RPMI7951 (cell line): ENCODE measurements around the gene ZNF618. TPM values are rescaled to one million over a fixed set of nuclear protein-coding genes. Genes with fewer than 3 reads are reported as not detected.
A peak's percentile ranks its signal among the peaks of the same experiment; 100 is the strongest.
"Not testable (repeated sequence)": the region's sequence is repeated elsewhere in the genome, so short reads cannot be mapped to it uniquely, and the experiment has no call there.

Experiments
- DNase-seq: peaks from one replicate; pipeline ENCODE4 v3.0.0-alpha.2; 2012; ENCODE audit warnings: low read depth
- total RNA-seq: library from RNA; depleted of rRNA; stranded (reverse); fragments of >200 nt; shearing (Covaris generic); gene quantifications from 2 replicates; pipeline ENCODE4 v1.2.3, GENCODE V29; 2014

ZNF618 gene
- total RNA-seq, 1 experiment from 2014 or later = 2.9 TPM

DNA sequence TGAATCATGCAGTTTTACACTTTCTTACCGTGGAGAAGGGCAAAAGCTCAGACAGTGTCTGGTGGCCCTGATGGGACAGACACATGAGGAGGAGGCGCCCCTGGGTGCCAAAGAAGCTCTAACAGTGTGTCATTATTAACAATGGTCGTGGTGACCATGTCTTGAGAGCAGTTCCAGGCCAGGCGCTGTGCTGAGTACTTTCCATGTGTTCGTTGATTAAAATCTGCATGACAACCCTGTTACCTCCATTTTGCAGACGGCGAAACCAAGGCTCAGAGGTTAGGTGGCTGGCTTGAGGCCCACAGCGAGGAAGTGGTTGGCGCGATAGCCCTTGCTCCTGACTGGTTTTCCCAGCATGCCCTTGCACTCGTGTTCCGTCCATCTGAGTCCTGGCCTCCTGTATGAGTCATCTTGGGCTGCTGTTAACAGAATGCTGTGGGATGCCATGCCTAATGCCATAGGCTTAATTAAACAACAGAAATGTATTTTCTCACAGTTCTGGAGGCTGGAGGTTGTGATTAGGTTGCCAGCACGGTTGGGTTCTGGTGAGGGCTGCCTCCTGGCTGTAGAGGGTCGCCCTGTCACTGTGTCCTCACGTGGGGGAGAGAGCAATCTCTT is 110.0 kb downstream of the ZNF618 start:
- peak; percentile 86 for DNase-seq

GRCh38 chr9:113986931-113987330 is 110.8 kb downstream of the ZNF618 start:
- DNase-seq = no peak

DNA sequence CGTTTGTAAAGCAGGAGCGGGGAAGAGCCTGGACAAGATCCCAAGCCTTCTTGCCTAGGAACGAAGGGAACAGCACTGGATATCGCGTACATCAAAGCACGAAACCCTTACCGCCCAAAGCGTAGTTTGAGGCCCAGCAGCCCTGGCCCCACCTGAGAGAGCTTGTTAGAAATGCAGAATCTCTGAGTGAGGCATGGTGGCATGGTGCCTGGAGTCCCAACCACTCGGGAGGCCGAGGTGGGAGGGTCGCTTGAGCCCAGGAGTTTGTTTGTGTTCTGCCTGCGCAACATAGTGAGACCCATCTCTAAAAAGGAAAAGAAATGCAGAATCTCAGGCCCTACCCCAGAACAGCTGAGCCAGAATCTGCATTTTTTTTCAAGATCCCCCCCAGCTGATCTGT is 111.4 kb downstream of the ZNF618 start:
- DNase-seq = no peak

DNA sequence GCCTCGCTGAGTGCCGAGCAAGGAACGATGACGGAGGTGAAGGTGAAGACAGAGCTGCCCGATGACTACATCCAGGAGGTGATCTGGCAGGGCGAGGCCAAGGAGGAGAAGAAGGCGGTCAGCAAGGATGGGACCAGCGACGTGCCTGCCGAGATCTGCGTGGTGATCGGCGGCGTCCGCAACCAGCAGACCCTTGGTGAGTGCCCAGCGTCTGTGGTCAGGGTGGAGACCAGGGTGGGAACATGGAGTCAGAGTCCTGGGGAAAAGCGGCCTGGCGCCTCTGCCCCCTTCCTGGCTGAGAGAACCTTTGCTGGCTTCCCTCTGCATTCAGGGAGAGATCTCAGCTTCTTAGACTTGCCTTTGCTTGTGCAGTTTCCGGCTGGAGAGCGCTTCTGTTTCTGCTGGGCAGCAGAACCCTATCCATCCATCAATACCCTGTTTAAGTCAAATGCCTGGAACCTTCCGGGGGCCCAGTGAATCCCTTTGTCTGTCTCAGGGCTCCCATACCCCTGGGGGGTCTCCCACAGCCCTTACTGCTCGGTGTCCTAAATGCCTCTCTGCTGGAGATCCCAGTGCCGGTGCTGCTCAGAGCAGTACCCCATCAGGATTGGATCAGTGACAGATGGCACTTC is 112.4 kb downstream of the ZNF618 start:
- no peak for DNase-seq

GRCh38 chr9:113989017-113989713 is 113.1 kb downstream of the ZNF618 start:
- DNase-seq = no peak

DNA sequence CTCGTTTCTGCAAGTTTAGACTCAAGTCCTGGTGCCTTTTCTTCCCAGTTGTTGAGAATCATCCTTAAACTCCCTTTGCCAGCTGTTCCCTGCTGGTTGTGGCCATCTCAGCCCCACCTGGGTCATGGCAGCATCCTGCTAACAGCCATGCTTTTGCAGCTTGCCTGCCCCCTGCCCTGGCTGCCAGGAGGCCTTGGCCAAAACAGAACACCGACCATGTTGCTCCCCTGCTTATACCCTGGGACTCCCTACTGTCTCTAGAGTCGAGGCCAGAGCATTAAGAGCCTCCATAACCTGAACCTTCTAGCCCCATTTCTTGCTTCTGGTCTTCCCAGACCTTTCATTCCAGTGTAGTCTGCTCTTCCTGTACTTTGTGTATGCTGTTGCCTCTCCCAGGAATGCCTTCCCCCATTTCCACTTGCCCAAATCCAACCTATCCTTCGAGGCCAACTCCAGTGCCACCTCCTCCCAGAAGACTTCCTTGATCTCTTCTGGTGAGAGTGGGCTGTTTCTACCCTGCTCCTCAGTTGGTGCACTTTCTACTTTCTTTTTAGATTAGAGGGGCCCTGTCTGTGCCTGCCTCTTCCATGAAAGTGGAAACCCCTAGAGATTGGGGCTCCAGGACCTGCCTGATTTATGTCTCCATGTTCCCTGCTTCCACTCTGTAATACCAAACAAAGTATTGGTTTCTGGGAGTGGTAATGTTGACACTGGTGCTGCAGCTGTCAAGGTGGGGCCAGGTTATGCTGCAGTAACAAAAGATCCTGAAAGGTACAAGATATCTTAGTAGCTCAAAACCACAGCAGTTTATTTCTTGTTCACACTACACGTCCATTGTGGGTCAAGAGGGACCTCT is 113.8 kb downstream of the ZNF618 start:
- DNase-seq = no peak

- no peak for DNase-seq
Observed at GRCh38 chr9:113990570-113990907, 114.4 kb downstream of the ZNF618 start.

GRCh38 chr9:113990975-113991471 is 114.9 kb downstream of the ZNF618 start:
- no peak for DNase-seq

DNA sequence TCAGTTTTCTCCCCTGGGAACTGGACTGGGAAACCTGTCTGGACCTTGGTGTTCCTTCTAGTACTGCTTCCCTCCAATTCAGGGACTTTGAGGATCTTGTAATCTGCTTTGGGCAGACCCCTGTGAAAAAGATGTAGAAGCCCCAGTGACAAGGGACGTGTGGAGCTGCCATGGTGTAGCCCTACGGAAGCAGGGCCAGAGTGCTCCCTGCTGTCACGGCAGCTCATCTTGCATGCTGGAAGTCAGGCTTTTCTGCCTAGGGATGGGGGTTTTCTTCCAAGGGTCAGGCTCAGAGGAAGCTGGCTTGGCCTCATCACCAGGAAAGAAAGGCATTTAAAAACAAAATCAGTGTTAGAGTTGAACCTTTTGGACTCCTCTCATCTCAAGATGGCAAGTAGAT is 115.6 kb downstream of the ZNF618 start:
- DNase-seq = no peak

DNA sequence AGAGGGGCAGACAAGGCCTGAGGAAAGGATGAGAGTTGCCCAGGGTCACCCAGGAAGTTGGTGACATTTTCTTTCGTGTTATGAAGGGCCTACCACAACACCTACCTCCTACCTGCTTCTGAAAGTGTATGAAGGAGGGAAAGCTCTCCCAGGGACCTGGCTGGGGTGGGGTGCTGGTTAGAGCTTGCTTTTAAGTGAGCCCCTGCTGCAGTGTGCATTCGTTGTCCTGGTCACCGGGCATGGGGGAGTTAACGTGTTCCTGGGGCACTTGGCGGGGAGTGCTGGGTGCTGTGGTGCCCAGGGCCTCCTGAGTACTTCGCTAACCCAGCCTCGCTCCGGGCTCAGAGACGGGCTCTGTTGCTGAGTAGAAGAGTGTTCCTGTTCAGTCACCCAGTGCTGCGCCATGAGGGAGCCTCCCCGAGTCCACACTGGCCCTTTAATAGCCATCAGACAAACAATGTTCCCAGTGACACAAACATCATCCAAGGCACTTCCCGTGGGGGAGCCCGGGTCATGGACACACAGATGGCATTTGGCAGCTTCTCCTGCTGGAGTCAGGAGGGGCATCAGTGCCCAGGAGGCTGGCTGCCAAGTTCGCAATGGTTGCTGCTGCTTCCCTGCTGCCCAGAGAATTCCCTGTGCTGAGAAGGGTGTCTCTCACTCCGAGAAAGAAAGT is 116.3 kb downstream of the ZNF618 start:
- no peak for DNase-seq

DNA sequence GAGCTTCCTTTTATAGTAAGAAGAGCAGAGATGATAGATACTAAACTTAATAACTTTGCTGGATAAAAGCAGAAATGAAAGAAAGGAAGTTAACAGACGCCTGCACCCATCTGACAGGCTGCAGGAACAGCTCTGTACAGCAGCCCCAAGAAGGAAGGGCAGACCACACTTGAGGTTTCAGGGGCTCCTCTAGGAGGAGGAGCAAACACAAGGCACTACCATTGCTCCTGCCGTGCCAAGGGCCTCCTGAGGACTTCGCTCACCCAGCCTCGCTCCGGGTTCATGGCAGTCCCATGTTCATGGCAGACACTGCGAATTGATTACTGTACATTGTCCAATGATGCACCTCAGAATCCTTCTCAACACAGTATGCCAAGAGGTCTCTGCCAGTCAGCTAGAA is 116.9 kb downstream of the ZNF618 start:
- no peak for DNase-seq

DNA sequence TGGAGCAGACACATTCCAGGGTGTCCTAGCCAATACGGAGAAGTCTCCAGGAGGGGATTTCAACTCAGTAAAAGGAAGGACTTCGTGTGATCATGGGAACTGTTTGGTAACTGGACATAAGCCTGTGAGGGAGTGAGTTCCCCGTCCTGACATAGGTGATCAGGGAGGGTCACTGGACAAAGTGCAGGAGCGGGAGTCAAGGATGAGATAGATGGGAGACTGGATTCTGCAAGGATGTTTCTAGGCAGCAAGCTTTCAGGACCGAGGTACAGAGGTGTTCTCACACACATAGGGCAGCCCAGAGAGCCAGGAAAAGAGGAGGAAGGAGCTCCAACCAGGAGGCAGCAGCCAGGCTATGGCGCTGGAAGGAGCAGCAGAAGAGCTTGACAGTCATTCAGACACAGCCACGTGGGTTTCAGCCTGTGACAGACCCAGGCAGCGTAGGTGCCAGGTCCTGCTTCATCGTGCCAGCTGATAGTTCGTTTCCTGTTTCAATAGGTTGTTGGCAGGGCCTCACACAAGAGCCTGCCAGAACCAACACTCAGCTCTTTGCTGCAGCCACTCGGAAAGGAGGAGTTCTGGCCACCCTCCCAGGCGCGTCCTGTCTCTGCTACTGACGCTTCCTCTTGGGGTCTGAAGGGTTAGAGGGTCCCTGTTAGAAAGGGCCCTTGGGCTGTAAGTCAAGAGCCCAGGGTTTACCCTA is 117.9 kb downstream of the ZNF618 start:
- DNase-seq = no peak

- DNase-seq = no peak
Observed at GRCh38 chr9:113995401-113995800, 119.3 kb downstream of the ZNF618 start.

DNA sequence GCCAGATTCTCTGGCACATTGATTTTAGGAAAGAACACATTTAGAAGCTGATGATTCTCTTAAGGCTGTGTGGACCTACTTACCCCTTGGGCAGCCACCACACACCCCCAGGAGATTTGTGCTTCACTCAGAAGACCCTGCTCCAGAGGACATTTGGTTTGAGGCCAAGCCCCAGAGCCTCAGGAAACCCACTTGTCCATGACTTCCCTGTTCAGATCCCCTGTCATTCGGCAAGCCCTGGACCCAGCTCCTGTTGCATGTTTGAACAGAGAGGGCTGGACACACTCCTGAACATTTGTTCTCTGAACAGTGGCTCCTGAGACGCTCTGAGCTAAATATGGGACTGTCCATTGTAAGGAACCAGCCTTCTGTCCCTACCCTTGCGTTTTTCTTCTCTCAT is 119.9 kb downstream of the ZNF618 start:
- DNase-seq = no peak

GRCh38 chr9:113996531-113997001 is 120.5 kb downstream of the ZNF618 start:
- DNase-seq = no peak

DNA sequence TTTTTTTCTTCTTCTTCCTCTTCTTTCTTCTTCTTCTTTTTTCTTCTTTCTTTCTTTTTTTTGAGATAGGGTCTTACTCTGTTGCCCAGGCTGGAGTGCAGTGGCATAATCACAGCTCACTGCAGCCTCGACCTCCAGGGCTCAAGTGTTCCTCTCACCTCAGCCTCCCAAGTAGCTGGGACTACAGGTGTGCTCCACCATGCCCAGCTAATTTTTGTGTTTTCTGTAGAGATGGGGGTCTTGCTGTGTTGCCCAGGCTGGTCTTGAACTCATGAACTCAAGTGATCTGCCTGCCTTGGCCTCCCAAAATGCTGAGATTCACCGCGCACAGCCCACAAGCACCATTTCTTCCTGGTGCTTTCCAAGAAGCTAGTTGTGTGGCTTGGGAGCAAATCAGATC is 121.0 kb downstream of the ZNF618 start:
- DNase-seq = not testable (repeated sequence)

DNA sequence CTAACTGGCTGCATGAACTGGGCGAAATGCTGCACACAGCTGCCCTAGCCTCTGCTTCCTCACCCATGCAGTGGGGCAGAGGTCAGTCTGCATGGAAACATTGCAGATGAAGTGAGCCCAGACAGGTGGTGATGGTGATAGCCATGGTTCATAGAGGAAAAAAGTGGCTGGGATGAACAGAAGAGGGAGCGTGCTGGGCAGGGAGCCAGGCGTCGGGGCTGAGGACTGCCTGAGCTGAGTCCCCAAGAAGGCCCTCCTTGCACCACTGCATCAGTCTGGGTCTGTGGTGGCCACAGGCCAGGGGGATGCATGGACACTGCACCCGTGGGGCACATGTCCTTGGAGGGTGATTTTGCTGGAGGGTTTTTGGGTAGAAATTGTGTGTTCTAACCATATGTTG is 121.5 kb downstream of the ZNF618 start:
- no peak for DNase-seq

DNA sequence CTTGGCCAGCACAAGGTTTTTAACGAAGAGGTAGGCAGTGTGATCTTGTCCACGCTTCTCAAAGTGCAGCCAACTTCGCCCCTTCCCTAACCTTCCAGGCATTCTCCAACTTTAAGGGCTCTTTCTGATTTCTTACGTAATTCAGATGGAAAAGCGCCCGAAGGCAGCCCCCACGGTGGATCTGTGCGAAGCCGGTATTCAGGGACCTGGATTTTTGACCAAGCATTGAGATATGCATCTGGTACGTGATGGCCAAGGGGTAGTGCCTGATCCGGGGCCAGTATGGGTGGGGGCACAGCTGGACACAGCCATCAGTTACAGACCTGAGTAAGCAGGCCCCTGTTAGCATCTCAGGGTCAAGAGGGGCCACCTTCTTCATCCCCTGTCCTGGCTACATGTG is 122.0 kb downstream of the ZNF618 start:
- no peak for DNase-seq

DNA sequence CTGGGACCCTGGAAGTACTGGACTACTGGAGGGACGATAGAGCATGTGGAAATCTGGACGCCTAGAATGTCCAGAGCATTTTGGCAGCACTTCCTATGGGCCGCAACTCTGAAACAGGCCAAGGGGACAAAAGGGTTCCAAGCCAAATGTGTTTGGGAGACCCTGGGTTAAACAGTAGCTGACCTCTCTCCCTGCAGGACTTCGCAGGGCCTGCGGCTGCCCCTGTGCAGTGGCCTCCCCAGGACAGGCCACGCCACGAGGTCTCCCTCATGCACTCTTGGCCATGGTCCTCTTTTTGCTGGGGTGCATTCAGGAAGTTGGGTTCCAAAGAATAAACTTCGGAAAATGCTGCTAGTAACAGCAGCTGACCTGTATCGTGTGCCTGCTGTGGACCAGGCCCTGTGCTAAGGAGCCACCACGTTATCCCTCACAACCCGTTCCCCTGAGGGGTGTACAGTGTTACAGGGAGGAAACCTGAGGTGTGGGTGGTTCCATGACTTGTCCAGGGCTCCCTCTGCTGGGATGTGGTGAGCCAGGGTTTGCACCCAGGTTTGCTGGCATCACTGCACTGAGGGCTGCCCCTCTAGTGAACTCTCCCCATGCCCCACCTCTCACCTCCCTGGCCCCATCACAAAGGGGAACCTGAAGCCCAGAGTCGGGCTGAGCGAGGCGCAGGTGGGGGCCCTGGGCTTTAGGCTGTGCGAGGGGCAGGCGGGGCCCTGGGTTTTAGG is 122.6 kb downstream of the ZNF618 start:
- DNase-seq = no peak
